Liver (tissue), 9 donors: ENCODE data around the gene MAGEC3. TPM values are rescaled to one million over a fixed set of nuclear protein-coding genes. Genes with fewer than 3 reads are reported as not detected.

Experiments used
- DNase-seq: peaks from one replicate; pipeline ENCODE4 v3.0.0-alpha.2; 2017; ENCODE audit warnings: low spot score
- H3K27ac ChIP-seq, 2 donors: one replicate each; pipeline ENCODE4 v1.7.0; 2013; ENCODE audit warnings: inconsistent platforms in 2 of 2, low read length in 2 of 2, control low read depth in 1 of 2, low read depth in 1 of 2, mild to moderate bottlenecking in 1 of 2
- H3K27me3 ChIP-seq, 4 donors: one replicate each; pipeline versions ENCODE4 v1.6.1 to v1.7.0; 2013; ENCODE audit warnings: low read length in 3 of 4, inconsistent platforms in 1 of 4, mild to moderate bottlenecking in 1 of 4, moderate library complexity in 1 of 4; ENCODE audit not compliant: control insufficient read depth in 4 of 4, insufficient read depth in 4 of 4
- H3K36me3 ChIP-seq, 4 donors: one replicate each; pipeline versions ENCODE4 v1.6.1 to v1.7.0; 2013; ENCODE audit warnings: low read length in 3 of 4, mild to moderate bottlenecking in 3 of 4, low read depth in 1 of 4, moderate library complexity in 1 of 4; ENCODE audit not compliant: control insufficient read depth in 4 of 4, insufficient read depth in 3 of 4
- H3K4me1 ChIP-seq, 4 donors: one replicate each; pipeline versions ENCODE4 v1.6.1 to v1.7.0; 2013; ENCODE audit warnings: low read length in 3 of 4, mild to moderate bottlenecking in 3 of 4, moderate library complexity in 1 of 4; ENCODE audit not compliant: control insufficient read depth in 4 of 4, insufficient read depth in 4 of 4
- H3K4me3 ChIP-seq, 3 donors: one replicate each; pipeline versions ENCODE4 v1.6.1 to v1.7.0; 2013; ENCODE audit warnings: low read length in 3 of 3, control low read depth in 1 of 3, low read depth in 1 of 3, mild to moderate bottlenecking in 1 of 3
- H3K9ac ChIP-seq, 2 donors: one replicate each; pipeline ENCODE4 v1.7.0; 2013; ENCODE audit warnings: low read length in 2 of 2, mild to moderate bottlenecking in 2 of 2, moderate library complexity in 2 of 2, control low read depth in 1 of 2, low read depth in 1 of 2
- H3K9me3 ChIP-seq, 4 donors: one replicate each; pipeline versions ENCODE4 v1.6.1 to v1.7.0; 2013; ENCODE audit warnings: low read length in 3 of 4; ENCODE audit not compliant: control insufficient read depth in 4 of 4
- ATF3 ChIP-seq: IDR thresholded peaks from 2 replicates; pipeline ENCODE4 v1.6.1; 2016; ENCODE audit warnings: antibody characterized with exemption
- EGR1 ChIP-seq, 2 donors: IDR thresholded peaks; 2 replicates each; pipeline ENCODE4 v1.6.1; 2016 to 2018; ENCODE audit warnings: antibody characterized with exemption in 2 of 2, low read depth in 2 of 2
- FOXA2 ChIP-seq: IDR thresholded peaks from 2 replicates; pipeline ENCODE4 v1.6.1; 2016; ENCODE audit warnings: antibody characterized with exemption
- GABPA ChIP-seq, 2 donors: IDR thresholded peaks in 1 of 2; conservative IDR thresholded peaks in 1 of 2; 2 replicates each; pipeline ENCODE4 v1.6.1; 2016; ENCODE audit warnings: antibody characterized with exemption in 2 of 2, mild to moderate bottlenecking in 1 of 2, moderate library complexity in 1 of 2
- HNF4A ChIP-seq, 2 donors: conservative IDR thresholded peaks; 2 replicates each; pipeline ENCODE4 v1.6.1; 2016; ENCODE audit warnings: antibody characterized with exemption in 2 of 2, mild to moderate bottlenecking in 2 of 2
- NR2F2 ChIP-seq: IDR thresholded peaks from 2 replicates; pipeline ENCODE4 v1.6.1; 2016; ENCODE audit warnings: antibody characterized with exemption
- RAD21 ChIP-seq, 2 donors: IDR thresholded peaks; 2 replicates each; pipeline ENCODE4 v1.6.1; 2016; ENCODE audit warnings: antibody characterized with exemption in 2 of 2, mild to moderate bottlenecking in 2 of 2
- REST ChIP-seq: IDR thresholded peaks from 2 replicates; pipeline ENCODE4 v1.6.1; 2016; ENCODE audit warnings: antibody characterized with exemption, mild to moderate bottlenecking
- RXRA ChIP-seq, 2 donors: IDR thresholded peaks; 2 replicates each; pipeline ENCODE4 v1.6.1; 2017 to 2018; ENCODE audit warnings: antibody characterized with exemption in 2 of 2, mild to moderate bottlenecking in 1 of 2
- SP1 ChIP-seq: IDR thresholded peaks from 2 replicates; pipeline ENCODE4 v1.6.1; 2018; ENCODE audit warnings: antibody characterized with exemption, mild to moderate bottlenecking
- TAF1 ChIP-seq: conservative IDR thresholded peaks from 2 replicates; pipeline ENCODE4 v1.6.1; 2016; ENCODE audit warnings: antibody characterized with exemption, mild to moderate bottlenecking
- YY1 ChIP-seq: IDR thresholded peaks from 2 replicates; pipeline ENCODE4 v1.6.1; 2016; ENCODE audit warnings: antibody characterized with exemption, mild to moderate bottlenecking
- WGBS: extraction: QIAGEN DNeasy Blood & Tissue Kit; methylation state at CpG from one replicate; pipeline ENCODE4 v1.1.7; 2013; 5-methylcytosine and 5-hydroxymethylcytosine counted together
- polyA plus RNA-seq, 2 donors: library from polyadenylated mRNA; stranded (reverse) in 1 of 2; unstranded in 1 of 2; fragments of 200-250 nt in 1 of 2; fragments of >200 nt in 1 of 2; fragmentation: Nextera tagmentation in 1 of 2; extraction: Ambion mirVana in 1 of 2; gene quantifications; one replicate each; pipeline versions ENCODE4 v1.2.1 to v1.2.3, GENCODE V29; 2013 to 2015
- total RNA-seq, 2 donors: library from RNA; depleted of rRNA; stranded (reverse); fragments of >200 nt; gene quantifications; one replicate each; pipeline ENCODE4 v1.2.3, GENCODE V29; 2014
- TF ChIP-seq, protein P1 (sequence below): fragments of 150-350 bp; IDR thresholded peaks from 2 replicates; pipeline ENCODE4 v1.5.1; 2017; ENCODE audit warnings: improper control_type of control experiment, low read depth, low read length; ENCODE audit not compliant: missing input control
- TF ChIP-seq, protein P2 (sequence below): IDR thresholded peaks from 2 replicates; pipeline ENCODE4 v1.6.1; 2016; ENCODE audit warnings: antibody characterized with exemption
- TF ChIP-seq, protein P3 (sequence below): IDR thresholded peaks from 2 replicates; pipeline ENCODE4 v1.6.1; 2016; ENCODE audit warnings: antibody characterized with exemption
- donor health status: healthy.
- donor health status: healthy.
- donor health status: healthy.
- donor health status: healthy.
- donor health status: healthy.

Gene MAGEC3
- total and polyA plus RNA-seq, 4 donors = not detected

GRCh38 chrX:141811438-141811837 lies 26.7 kb upstream of the MAGEC3 start:
- no peak for DNase-seq
- no peaks in the 10 kb centered on the region for H3K9me3 ChIP-seq
- H3K36me3 ChIP-seq = no peaks in the 10 kb centered on the region
- no peak overlapping the region for H3K4me3 ChIP-seq
- peaks cover 0 to 3% (median 0%) of the 10 kb centered on the region in 4 donors for H3K27me3 ChIP-seq
- no peak overlapping the region for H3K27ac ChIP-seq
- 63% methylated on average over 1 of the region's 1 CpG for WGBS
- no peak overlapping the region for H3K9ac ChIP-seq
- H3K4me1 ChIP-seq = no peaks in the 10 kb centered on the region
- TF ChIP-seq NR2F2 (no peak), RXRA (IDR thresholded peaks at IDR 0.05) (no peak), TAF1 (no peak), YY1 (no peak), ATF3 (no peak)
- TF ChIP-seq, protein P1, sequence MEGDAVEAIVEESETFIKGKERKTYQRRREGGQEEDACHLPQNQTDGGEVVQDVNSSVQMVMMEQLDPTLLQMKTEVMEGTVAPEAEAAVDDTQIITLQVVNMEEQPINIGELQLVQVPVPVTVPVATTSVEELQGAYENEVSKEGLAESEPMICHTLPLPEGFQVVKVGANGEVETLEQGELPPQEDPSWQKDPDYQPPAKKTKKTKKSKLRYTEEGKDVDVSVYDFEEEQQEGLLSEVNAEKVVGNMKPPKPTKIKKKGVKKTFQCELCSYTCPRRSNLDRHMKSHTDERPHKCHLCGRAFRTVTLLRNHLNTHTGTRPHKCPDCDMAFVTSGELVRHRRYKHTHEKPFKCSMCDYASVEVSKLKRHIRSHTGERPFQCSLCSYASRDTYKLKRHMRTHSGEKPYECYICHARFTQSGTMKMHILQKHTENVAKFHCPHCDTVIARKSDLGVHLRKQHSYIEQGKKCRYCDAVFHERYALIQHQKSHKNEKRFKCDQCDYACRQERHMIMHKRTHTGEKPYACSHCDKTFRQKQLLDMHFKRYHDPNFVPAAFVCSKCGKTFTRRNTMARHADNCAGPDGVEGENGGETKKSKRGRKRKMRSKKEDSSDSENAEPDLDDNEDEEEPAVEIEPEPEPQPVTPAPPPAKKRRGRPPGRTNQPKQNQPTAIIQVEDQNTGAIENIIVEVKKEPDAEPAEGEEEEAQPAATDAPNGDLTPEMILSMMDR = no peak

- H3K4me3 ChIP-seq = no peak overlapping the region
- DNase-seq = no peak
- H3K27me3 ChIP-seq = peaks cover 0 to 7% (median 0%) of the 10 kb centered on the region in 4 donors
- H3K4me1 ChIP-seq = no peaks in the 10 kb centered on the region
- H3K9ac ChIP-seq = no peak overlapping the region
- no peak overlapping the region for H3K27ac ChIP-seq
- no peaks in the 10 kb centered on the region for H3K36me3 ChIP-seq
- 49% methylated on average over 2 of the region's 2 CpGs for WGBS
- no peaks in the 10 kb centered on the region for H3K9me3 ChIP-seq
- TF ChIP-seq NR2F2 (no peak), RAD21 (IDR thresholded peaks at IDR 0.05) (no peak), HNF4A (conservative IDR thresholded peaks at IDR 0.05) (no peak), EGR1 (IDR thresholded peaks at IDR 0.05; ENCODE audit: low read depth in 2 of 2) (no peak), FOXA2 (no peak), ATF3 (no peak), TAF1 (no peak), REST (no peak), YY1 (no peak), RXRA (IDR thresholded peaks at IDR 0.05) (no peak), GABPA (IDR thresholded peaks at IDR 0.05 in 1 of 2, conservative IDR thresholded peaks at IDR 0.05 in 1 of 2) (no peak), SP1 (no peak)
- TF ChIP-seq, protein P2, sequence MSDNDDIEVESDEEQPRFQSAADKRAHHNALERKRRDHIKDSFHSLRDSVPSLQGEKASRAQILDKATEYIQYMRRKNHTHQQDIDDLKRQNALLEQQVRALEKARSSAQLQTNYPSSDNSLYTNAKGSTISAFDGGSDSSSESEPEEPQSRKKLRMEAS = no peak
- TF ChIP-seq, protein P1 = no peak
- TF ChIP-seq, protein P3, sequence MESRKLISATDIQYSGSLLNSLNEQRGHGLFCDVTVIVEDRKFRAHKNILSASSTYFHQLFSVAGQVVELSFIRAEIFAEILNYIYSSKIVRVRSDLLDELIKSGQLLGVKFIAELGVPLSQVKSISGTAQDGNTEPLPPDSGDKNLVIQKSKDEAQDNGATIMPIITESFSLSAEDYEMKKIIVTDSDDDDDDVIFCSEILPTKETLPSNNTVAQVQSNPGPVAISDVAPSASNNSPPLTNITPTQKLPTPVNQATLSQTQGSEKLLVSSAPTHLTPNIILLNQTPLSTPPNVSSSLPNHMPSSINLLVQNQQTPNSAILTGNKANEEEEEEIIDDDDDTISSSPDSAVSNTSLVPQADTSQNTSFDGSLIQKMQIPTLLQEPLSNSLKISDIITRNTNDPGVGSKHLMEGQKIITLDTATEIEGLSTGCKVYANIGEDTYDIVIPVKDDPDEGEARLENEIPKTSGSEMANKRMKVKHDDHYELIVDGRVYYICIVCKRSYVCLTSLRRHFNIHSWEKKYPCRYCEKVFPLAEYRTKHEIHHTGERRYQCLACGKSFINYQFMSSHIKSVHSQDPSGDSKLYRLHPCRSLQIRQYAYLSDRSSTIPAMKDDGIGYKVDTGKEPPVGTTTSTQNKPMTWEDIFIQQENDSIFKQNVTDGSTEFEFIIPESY = no peak
Measured at GRCh38 chrX:141814213-141814857, 23.8 kb upstream of the MAGEC3 start.
